D341Med (cell line): ENCODE data around the gene ARMH1.
"Not testable (repeated sequence)": the region's sequence is repeated elsewhere in the genome, so short reads cannot be mapped to it uniquely, and the experiment has no call there.

Experiments used
- DNase-seq: peaks from one replicate; pipeline ENCODE4 v3.0.0; 2012; ENCODE audit warnings: low spot score

Gene ARMH1

GRCh38 chr1:44645476-44646244, 28.9 kb upstream of the ARMH1 start:
- DNase-seq, result no peak

GRCh38 chr1:44646261-44647110, 28.0 kb upstream of the ARMH1 start:
- DNase-seq, result no peak

GRCh38 chr1:44647896-44648295, 26.6 kb upstream of the ARMH1 start:
- no peak for DNase-seq

- no peak for DNase-seq
These were observed 25.8 kb upstream of the ARMH1 start for GRCh38 chr1:44648529-44649250.

GRCh38 chr1:44649788-44650158, 24.7 kb upstream of the ARMH1 start:
- no peak for DNase-seq

- no peak for DNase-seq
These were observed 24.2 kb upstream of the ARMH1 start for GRCh38 chr1:44650159-44650831.

GRCh38 chr1:44651069-44651468, 23.4 kb upstream of the ARMH1 start:
- DNase-seq, result no peak

GRCh38 chr1:44652445-44653106, 21.9 kb upstream of the ARMH1 start:
- peak; percentile 83 for DNase-seq

- DNase-seq, result no peak
These were observed 21.2 kb upstream of the ARMH1 start for GRCh38 chr1:44653107-44653964.

- no peak for DNase-seq
These were observed 19.8 kb upstream of the ARMH1 start for GRCh38 chr1:44654621-44655187.

- peak; percentile 73 for DNase-seq
These were observed 18.9 kb upstream of the ARMH1 start for GRCh38 chr1:44655609-44656008.

GRCh38 chr1:44659566-44659965, 14.9 kb upstream of the ARMH1 start:
- DNase-seq, result no peak

GRCh38 chr1:44660176-44660575, 14.3 kb upstream of the ARMH1 start:
- no peak for DNase-seq

- no peak for DNase-seq
These were observed 12.5 kb upstream of the ARMH1 start for GRCh38 chr1:44661781-44662682.

GRCh38 chr1:44662683-44663030, 11.9 kb upstream of the ARMH1 start:
- DNase-seq, result no peak

- no peak for DNase-seq
These were observed 11.1 kb upstream of the ARMH1 start for GRCh38 chr1:44663417-44663816.

GRCh38 chr1:44664730-44665370, 9.7 kb upstream of the ARMH1 start:
- DNase-seq, result no peak

- DNase-seq, result not testable (repeated sequence)
These were observed 7.8 kb upstream of the ARMH1 start for GRCh38 chr1:44666719-44667118.
